ES-I3 (cell line): ENCODE results near the gene HNF4A.

Experiments
- H3K36me3 ChIP-seq: 2 replicates; pipeline ENCODE4 v1.6.1; 2013; ENCODE audit warnings: mild to moderate bottlenecking, low read length, control low read depth, moderate library complexity; ENCODE audit not compliant: insufficient read depth
- H3K4me1 ChIP-seq: 2 replicates; pipeline ENCODE4 v1.6.1; 2013; ENCODE audit warnings: mild to moderate bottlenecking, control low read depth, low read length; ENCODE audit not compliant: insufficient read depth
- H3K9ac ChIP-seq: 2 replicates; pipeline ENCODE4 v1.6.1; 2013; ENCODE audit warnings: low read depth, mild to moderate bottlenecking, low read length, moderate library complexity
- H3K9me3 ChIP-seq: 2 replicates; pipeline ENCODE4 v1.6.1; 2013; ENCODE audit warnings: mild to moderate bottlenecking, low read length, moderate library complexity; ENCODE audit not compliant: control insufficient read depth, insufficient read depth

Gene HNF4A

DNA sequence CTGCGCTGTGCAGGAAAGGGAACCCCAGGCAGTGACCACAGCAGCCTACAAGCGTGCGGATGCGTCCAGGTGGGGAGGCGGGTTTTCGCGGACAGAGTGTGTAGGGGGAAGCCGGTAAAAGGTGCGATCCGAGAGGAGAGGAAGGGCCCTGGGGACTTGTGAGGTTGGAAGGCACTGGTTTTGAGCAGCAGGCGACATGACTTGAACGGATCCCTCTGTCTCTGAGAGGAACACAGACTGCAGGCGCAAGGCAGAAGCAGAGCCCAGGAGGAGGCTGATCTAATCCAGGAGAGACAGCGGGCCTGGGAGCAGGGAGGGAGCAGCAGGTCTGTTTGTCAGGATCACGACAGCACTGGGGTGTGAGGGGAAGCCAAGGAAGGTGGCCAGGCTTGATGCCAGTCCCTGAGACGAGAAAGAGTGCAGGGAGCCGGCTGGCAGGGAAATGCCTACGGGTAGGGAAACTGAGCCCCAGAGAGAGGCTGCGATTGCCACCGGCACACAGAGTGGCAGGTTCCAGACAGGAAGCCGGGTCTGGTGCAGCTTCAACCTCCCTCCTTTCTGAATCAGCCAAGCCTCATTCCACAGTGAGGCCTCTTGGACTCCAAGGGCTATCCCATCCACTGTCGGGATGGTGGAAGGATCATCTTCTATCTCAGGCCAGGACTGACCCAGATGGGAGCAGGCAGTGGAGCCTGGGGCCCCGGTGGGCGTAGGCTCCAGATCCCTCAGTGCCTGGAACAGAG lies 57.1 kb downstream of the HNF4A start:
- Histone ChIP-seq H3K4me1 (no peaks in the 10 kb centered on the region), H3K9me3 (no peaks in the 10 kb centered on the region), H3K9ac (no peak overlapping the region), H3K36me3 (no peaks in the 10 kb centered on the region)

DNA sequence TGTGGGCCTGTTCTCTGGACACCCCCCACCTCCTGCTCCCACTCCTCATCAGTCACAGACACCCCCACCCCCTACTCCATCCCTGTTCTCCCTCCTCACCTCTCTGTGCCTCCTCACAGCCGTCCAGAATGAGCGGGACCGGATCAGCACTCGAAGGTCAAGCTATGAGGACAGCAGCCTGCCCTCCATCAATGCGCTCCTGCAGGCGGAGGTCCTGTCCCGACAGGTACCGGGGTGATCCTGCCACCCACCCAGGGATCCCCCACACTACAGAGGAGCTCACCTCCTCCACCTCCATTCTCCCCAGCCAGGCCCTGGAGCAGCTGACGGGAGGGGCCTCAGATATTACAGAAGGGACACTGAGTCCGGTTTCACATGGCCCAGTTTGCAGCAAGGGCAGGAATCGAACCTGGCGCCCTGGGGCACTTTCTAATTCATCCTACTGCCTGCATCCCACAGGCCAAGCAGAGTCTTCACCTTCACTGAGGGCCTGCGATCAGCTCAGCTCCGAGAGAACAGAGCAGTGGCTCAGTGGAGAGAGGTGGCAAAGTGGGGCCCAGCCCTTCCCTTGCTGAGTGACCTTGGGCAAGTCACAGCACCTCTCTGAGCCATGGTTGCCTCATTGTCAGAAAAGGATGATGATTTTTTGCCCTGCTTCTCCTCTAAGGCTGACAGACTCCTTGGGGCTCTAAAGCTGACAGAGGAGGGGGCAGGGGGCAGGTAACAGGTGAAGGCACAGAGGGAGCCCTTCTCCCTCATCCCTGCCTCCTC lies 58.3 kb downstream of the HNF4A start:
- Histone ChIP-seq H3K36me3 (no peaks in the 10 kb centered on the region), H3K9ac (no peak overlapping the region), H3K4me1 (no peaks in the 10 kb centered on the region), H3K9me3 (no peaks in the 10 kb centered on the region)

DNA sequence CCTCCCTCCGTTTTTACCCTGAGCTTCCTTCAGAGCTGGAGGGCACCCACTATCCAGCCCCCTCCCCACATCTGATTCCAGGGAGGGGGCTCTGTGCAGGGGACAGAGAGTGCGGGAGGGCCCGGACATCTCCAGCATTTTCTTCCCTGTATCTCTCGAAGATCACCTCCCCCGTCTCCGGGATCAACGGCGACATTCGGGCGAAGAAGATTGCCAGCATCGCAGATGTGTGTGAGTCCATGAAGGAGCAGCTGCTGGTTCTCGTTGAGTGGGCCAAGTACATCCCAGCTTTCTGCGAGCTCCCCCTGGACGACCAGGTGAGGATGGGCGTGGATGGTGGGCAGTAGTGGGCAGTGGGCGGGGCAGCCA lies 58.8 kb downstream of the HNF4A start:
- no peaks in the 10 kb centered on the region for H3K36me3 ChIP-seq
- H3K9ac ChIP-seq, result no peak overlapping the region
- H3K9me3 ChIP-seq, result no peaks in the 10 kb centered on the region
- H3K4me1 ChIP-seq, result no peaks in the 10 kb centered on the region

DNA sequence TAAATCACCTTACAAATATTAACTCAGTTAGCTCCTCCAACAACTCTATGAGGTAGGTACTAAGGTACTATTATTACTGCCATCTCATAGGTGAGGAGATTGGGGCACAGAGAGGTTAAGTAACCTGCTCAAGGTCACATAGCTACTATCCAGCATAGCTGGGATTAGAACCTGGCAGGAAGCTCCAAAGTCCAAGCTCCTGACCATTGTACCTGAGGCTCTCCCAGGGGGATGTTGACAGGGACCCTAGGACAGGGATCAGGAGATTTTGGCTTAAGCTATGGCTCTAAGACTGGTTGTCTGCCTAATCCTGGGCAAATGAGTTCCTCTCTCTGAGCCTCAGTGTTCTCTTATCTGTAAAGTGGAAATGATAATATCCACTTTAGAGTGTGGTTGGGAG lies 59.3 kb downstream of the HNF4A start:
- H3K9ac ChIP-seq, result no peak overlapping the region
- no peaks in the 10 kb centered on the region for H3K36me3 ChIP-seq
- no peaks in the 10 kb centered on the region for H3K4me1 ChIP-seq
- no peaks in the 10 kb centered on the region for H3K9me3 ChIP-seq

DNA sequence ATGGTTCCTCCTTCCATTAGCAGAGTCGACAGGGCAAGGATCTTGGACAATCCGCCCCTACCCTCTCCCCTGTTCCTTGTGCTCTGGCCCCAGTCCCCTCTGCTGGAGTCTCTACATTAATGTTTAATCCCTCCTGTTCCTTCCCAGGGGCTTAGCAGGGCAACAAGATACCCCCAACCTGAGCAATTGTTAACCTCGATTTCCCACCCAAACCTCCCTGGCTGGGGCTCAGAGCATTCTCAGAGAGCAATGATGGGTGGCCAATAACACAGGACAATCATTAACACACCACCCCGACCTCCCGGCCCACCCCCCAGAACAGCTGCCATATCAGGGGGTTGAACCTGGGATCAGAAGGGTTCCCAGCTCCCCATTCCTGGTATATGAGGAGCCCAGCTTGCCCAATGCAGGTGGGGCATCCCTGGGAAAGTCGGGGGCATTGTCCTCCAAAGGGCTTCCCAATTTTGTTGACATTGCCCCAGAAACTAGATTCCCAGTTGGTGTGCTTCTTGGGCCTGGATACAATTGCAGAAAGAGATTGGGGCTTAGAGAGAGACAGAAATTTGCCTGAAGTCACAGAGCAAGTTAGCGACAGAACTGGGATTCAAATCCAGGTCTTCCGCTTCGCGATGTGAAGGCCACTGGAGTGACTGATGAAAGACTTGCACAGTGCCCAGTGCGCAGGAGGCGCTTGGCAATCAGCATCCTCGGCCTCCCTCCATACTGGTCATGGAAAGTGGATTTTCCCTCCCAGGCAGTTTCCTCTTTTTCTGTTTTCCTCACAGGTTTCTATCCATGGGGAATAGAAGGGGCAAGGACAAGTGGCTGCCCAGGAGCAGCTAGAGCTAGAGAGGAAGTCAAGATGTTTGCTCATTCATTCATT lies 60.6 kb downstream of the HNF4A start:
- H3K36me3 ChIP-seq, result no peaks in the 10 kb centered on the region
- no peaks in the 10 kb centered on the region for H3K4me1 ChIP-seq
- H3K9ac ChIP-seq, result no peak overlapping the region
- H3K9me3 ChIP-seq, result no peaks in the 10 kb centered on the region

DNA sequence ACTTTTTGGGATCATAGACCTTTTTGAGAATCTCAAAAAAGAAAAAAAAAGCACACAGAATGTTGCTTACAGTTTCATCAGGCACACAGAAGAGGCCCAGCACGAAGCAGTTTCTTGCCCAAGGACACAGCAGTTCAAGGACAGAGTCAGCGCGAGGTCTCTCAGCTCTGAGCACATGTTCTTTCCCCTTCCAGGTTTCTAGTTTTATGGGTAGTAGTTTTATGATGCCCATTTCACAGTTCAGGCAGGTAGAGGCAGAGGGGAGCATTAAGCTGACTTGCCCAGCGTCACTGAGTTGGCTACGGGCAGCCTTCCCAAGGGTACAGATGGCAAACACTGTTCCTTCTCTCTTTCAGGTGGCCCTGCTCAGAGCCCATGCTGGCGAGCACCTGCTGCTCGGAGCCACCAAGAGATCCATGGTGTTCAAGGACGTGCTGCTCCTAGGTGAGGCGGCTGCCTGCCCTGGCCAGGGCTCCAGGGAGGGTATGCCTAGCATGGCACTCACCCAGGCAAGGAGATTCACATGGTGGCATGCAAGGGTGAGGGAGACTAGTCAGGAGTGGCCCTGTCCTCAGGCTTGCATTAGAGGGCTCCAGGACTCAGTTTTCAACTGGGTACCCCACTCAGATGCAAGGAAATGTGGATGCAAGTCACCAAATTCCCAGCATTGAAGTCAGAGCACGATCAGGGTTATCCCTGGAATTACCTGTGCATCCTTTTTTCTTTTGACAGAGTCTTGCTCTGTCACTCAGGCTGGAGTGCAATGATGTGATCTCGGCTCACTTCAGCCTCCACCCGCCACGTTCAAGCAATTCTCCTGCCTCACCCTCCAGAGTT lies 62.8 kb downstream of the HNF4A start:
- Histone ChIP-seq H3K36me3 (no peaks in the 10 kb centered on the region), H3K9ac (no peak overlapping the region), H3K9me3 (no peaks in the 10 kb centered on the region), H3K4me1 (no peaks in the 10 kb centered on the region)

DNA sequence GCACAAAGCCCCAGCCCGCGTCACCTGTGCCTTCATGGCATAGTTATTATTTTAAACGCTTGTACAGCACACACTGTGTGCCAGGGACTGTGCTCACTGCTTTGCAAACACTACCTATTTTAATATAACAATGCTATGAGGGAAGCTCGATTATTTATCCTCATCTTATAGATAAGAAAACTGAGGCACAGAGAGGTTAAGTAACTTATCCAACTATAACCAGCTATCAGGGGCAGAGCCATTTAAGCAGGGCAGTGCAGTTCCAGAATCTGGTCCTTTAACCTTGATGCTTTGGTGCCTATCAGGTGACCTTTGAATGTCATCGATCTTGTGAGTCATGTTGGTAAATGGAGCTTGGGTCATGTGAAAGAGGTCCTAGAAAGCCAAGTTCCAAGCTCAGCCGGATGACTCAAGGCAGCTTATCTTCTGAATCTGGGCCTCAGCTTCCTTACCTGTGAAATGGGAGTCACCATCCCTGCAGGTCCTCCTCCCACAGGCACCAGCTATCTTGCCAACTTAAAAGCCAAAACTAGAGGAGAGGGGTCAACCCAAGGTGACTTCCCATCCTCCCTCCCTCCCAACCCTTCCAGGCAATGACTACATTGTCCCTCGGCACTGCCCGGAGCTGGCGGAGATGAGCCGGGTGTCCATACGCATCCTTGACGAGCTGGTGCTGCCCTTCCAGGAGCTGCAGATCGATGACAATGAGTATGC lies 63.8 kb downstream of the HNF4A start:
- no peak overlapping the region for H3K9ac ChIP-seq
- no peaks in the 10 kb centered on the region for H3K9me3 ChIP-seq
- H3K36me3 ChIP-seq, result no peaks in the 10 kb centered on the region
- no peaks in the 10 kb centered on the region for H3K4me1 ChIP-seq

DNA sequence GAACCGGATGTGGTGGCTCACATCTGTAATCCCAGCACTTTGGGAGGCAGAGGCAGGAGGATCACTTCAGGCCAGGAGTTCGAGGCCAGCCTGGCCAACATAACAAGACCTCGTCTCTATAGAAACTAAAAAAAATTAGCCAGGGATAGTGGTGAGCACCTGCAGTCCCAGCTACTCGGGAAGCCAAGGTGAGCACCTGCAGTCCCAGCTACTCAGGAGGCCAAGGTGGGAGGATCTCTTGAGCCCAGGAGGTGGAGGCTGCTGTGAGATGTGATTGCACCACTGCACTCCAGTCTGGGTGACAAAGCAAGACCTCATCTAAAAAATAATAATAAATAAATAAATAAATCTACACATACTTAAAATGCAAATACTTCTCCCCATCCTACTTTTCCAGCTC lies 65.0 kb downstream of the HNF4A start:
- Histone ChIP-seq H3K36me3 (no peaks in the 10 kb centered on the region), H3K4me1 (no peaks in the 10 kb centered on the region), H3K9me3 (no peaks in the 10 kb centered on the region), H3K9ac (no peak overlapping the region)

DNA sequence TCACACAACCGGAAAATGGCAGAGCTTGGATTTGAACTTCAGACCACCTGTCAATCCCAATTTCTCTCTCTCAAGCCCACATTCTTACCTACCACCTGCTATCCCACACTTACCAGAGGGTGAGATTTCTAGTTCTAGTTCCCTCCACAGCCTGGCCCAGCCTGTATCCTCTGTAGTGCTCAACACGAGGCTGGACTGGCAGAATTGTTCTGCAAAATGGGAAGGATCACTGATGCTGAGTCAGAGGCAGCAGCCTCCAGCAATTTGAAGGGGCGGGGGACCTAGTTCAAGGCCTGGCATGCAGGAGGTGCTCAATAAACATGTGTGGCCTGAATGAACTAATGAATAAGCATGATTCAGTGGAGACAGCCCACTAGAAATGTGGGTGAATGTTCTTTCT lies 66.6 kb downstream of the HNF4A start:
- H3K9ac ChIP-seq, result no peak overlapping the region
- no peaks in the 10 kb centered on the region for H3K9me3 ChIP-seq
- H3K36me3 ChIP-seq, result no peaks in the 10 kb centered on the region
- no peaks in the 10 kb centered on the region for H3K4me1 ChIP-seq

DNA sequence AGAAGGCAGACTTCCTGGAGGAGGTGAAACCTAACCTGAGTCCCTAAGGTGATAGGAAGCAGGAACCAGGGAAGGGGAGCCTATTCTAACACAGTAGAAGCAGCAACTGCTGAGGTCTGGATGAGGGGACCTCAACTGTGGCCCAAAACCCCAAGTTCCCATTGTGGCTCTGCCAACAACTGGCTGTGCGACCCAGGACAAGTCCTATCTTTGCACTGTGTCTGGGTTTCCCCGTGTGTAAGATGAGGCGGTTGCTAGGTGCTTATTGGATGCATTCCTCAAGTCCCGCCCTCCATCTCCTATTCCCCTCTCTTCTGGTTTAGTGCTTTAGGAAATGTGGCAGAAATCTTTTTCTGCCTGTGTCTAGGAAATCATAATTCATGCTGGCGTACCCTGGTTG lies 68.0 kb downstream of the HNF4A start:
- Histone ChIP-seq H3K9ac (no peak overlapping the region), H3K36me3 (no peaks in the 10 kb centered on the region), H3K4me1 (no peaks in the 10 kb centered on the region), H3K9me3 (no peaks in the 10 kb centered on the region)

DNA sequence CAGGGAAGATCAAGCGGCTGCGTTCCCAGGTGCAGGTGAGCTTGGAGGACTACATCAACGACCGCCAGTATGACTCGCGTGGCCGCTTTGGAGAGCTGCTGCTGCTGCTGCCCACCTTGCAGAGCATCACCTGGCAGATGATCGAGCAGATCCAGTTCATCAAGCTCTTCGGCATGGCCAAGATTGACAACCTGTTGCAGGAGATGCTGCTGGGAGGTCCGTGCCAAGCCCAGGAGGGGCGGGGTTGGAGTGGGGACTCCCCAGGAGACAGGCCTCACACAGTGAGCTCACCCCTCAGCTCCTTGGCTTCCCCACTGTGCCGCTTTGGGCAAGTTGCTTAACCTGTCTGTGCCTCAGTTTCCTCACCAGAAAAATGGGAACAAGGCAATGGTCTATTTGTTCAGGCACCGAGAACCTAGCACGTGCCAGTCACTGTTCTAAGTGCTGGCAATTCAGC lies 68.6 kb downstream of the HNF4A start:
- H3K9ac ChIP-seq, result no peak overlapping the region
- no peaks in the 10 kb centered on the region for H3K36me3 ChIP-seq
- no peaks in the 10 kb centered on the region for H3K9me3 ChIP-seq

DNA sequence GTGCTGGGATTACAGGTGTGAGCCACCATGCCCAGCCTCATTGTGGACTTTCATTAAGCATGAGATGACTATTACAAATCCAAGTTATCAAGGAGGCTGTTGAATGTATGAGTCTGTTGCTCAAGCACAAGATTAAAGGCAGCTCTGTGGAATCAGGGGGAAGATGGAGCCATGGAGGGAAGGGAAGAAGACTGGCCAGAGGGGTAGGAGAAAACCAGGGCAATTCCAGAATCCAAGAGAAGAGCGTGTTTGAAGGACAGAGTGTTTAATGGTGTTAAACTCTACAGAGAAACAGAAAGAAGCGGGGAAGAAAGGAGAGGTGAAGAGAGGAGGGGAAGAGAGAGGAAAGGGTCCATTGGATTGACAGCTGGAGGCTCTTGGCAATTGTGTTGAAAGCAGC lies 70.4 kb downstream of the HNF4A start:
- Histone ChIP-seq H3K9ac (no peak overlapping the region), H3K9me3 (no peaks in the 10 kb centered on the region), H3K36me3 (no peaks in the 10 kb centered on the region), H3K4me1 (no peaks in the 10 kb centered on the region)

More for the DNA sequence above, 68.6 kb downstream of the HNF4A start:
- no peaks in the 10 kb centered on the region for H3K4me1 ChIP-seq
